Caco-2 (cell line): ENCODE data around the gene NPBWR2. TPM values are rescaled to one million over a fixed set of nuclear protein-coding genes. Genes with fewer than 3 reads are reported as not detected.

Experiments
- BruUV-seq: library from RNA; stranded (reverse); fragments of 400-500 nt; replicated peaks from 2 replicates; lab custom pipeline; 2021; lab: Mats Ljungman, UMichigan
- CTCF ChIA-PET: fragments of 300-600 bp; sonication (Branson Sonifier 250); formaldehyde crosslinking; loops from one replicate; lab custom pipeline; 2022; ENCODE audit warnings: antibody characterized with exemption; lab: Charles Lee
- POLR2A ChIA-PET: fragments of 300-600 bp; sonication (Branson Sonifier 250); formaldehyde crosslinking; loops from one replicate; lab custom pipeline; 2022; ENCODE audit warnings: antibody characterized with exemption; lab: Charles Lee
- DNase-seq, 2 experiments: peaks; one replicate each; pipeline versions ENCODE4 v3.0.0 to v3.0.0-alpha.2; 2020 to 2022
- H3K27me3 ChIP-seq: replicated peaks from 2 replicates; pipeline ENCODE4 v1.6.0; 2011; ENCODE audit warnings: low read length; ENCODE audit not compliant: control insufficient read depth, insufficient read depth
- H3K36me3 ChIP-seq: 2 replicates; pipeline ENCODE4 v1.5.1; 2011; ENCODE audit warnings: low read length; ENCODE audit not compliant: control insufficient read depth, insufficient read depth
- H3K4me1 ChIP-seq: fragments of 250-450 bp; sonication (Bioruptor Pico); 2 replicates; pipeline ENCODE4 v1.5.1; 2020; ENCODE audit warnings: mild to moderate bottlenecking
- H3K4me3 ChIP-seq: 2 replicates; pipeline ENCODE4 v1.5.1; 2011; ENCODE audit warnings: low read depth, mild to moderate bottlenecking, control low read depth, low read length
- H3K9me3 ChIP-seq: fragments of 250-450 bp; sonication (Bioruptor Pico); 2 replicates; pipeline ENCODE4 v1.5.1; 2020; ENCODE audit warnings: mild to moderate bottlenecking, moderate library complexity
- H3K27ac Mint-ChIP-seq: one replicate; pipeline ENCODE4 v1.8.0; 2022; ENCODE audit warnings: mixed read lengths; ENCODE audit not compliant: unreplicated experiment
- H3K27me3 Mint-ChIP-seq: one replicate; pipeline ENCODE4 v1.8.0; 2022; ENCODE audit warnings: mixed read lengths; ENCODE audit not compliant: insufficient read depth, unreplicated experiment
- H3K36me3 Mint-ChIP-seq: one replicate; pipeline ENCODE4 v1.8.0; 2022; ENCODE audit warnings: mild to moderate bottlenecking, mixed read lengths; ENCODE audit not compliant: insufficient read depth, unreplicated experiment
- H3K4me1 Mint-ChIP-seq: one replicate; pipeline ENCODE4 v1.8.0; 2022; ENCODE audit warnings: low read depth, mixed read lengths; ENCODE audit not compliant: unreplicated experiment
- H3K4me3 Mint-ChIP-seq: one replicate; pipeline ENCODE4 v1.8.0; 2022; ENCODE audit warnings: mild to moderate bottlenecking, moderate library complexity, mixed read lengths; ENCODE audit not compliant: unreplicated experiment
- H3K9me3 Mint-ChIP-seq: one replicate; pipeline ENCODE4 v1.8.0; 2022; ENCODE audit warnings: mixed read lengths; ENCODE audit not compliant: unreplicated experiment
- CTCF ChIP-seq, 2 experiments: fragments of 200-600 bp in 1 of 2; IDR thresholded peaks; 1 replicate in 1 of 2; 2 replicates in 1 of 2; pipeline versions ENCODE4 v1.5.1 to v1.8.0; 2011 to 2022; ENCODE audit warnings: antibody characterized with exemption in 1 of 2, control low read depth in 1 of 2, inconsistent platforms in 1 of 2, low read depth in 1 of 2, low read length in 1 of 2, mild to moderate bottlenecking in 1 of 2, moderate library complexity in 1 of 2; ENCODE audit not compliant: insufficient read depth in 1 of 2, severe bottlenecking in 1 of 2, unreplicated experiment in 1 of 2
- intact Hi-C: fragments of 100-400 bp; cut with micrococcal nuclease; formaldehyde crosslinking; loops from one replicate; pipeline ENCODE4 v1.10.0; 2022; ENCODE audit not compliant: unreplicated experiment
- total RNA-seq: library from RNA; stranded (reverse); gene quantifications from 2 replicates; pipeline ENCODE4 v1.2.3, GENCODE V29; 2022

NPBWR2 gene
- total RNA-seq, 1 experiment from 2014 or later: not detected

- H3K36me3 Mint-ChIP-seq: no peaks in the 10 kb centered on the region
- DNase-seq: peak in 1 of 2 experiments; percentile 32
- Histone ChIP-seq H3K36me3 (no peaks in the 10 kb centered on the region), H3K4me3 (no peak overlapping the region), H3K9me3 (peaks cover 23% of the 10 kb centered on the region), H3K4me1 (no peaks in the 10 kb centered on the region), H3K27me3 (no peaks in the 10 kb centered on the region; the same call in 1 of the 2 replicates)
- H3K9me3 Mint-ChIP-seq: peaks cover 18% of the 10 kb centered on the region
- ChIA-PET POLR2A (no interaction called here), CTCF (interaction anchor here (1.0 to 1.4 kb wide), 3 partner anchors 21 to 58 kb away, joined by 3 read pairs; no protein-coding TSS in a partner anchor)
- no peak for TF ChIP-seq CTCF (IDR thresholded peaks at IDR 0.05; ENCODE audit: insufficient read depth in 1 of 2, low read depth in 1 of 2, low read length in 1 of 2, severe bottlenecking in 1 of 2, unreplicated experiment in 1 of 2)
- no peak overlapping the region for H3K27ac Mint-ChIP-seq
- H3K4me3 Mint-ChIP-seq: no peak overlapping the region
- peaks cover 7% of the 10 kb centered on the region for H3K4me1 Mint-ChIP-seq
- H3K27me3 Mint-ChIP-seq: peaks cover 17% of the 10 kb centered on the region
- intact Hi-C loops: no loop called here
- no TSS peak for BruUV-seq
Observed at GRCh38 chr20:64140956-64141355, 33.6 kb upstream of the NPBWR2 start.

DNA sequence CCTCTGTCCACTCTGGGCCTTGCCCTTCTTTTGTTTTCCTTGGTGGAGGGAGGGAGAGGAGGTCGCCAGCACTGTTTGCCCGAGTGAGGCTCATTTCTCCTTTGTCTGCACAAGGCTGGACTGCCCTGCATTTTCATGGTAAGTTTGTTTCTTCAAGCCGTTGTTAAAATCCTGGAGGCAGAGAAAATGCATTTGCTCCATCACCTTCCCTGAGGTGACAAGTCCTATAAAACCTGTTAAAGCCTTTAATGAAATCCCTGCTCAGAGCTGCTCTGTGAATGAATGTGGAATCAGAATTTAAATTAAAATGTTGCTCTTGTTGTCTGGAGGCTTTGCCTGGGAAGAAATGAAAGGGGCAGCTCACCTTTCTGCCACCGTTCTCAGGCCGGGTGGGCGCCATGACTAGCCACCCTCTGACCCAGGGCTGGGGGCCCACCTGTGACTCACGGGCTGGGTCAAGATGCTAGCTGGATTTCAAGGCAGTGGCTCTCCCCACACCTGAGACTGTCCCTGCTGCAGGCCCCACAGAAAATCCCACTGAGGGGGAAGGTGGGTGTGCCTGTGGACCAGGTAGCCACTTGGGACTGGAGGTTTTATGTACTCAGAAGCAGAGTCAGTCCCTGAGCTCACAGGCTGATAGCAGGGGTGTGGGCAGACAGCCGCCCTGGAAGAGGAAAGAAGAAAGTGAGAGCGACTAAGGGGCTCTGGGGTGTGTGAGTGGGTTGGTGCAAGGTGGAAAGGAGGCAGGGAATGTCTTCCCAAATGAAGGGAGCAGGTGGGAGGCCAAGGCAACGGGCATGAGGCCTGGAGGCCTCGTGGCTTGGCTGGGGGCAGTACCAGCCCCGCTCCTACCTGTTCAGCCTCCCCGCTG lies 32.9 kb upstream of the NPBWR2 start:
- peaks cover 20% of the 10 kb centered on the region for H3K27me3 Mint-ChIP-seq
- no peak for TF ChIP-seq CTCF (IDR thresholded peaks at IDR 0.05; ENCODE audit: insufficient read depth in 1 of 2, low read depth in 1 of 2, low read length in 1 of 2, severe bottlenecking in 1 of 2, unreplicated experiment in 1 of 2)
- POLR2A ChIA-PET: no interaction called here

GRCh38 chr20:64139199-64140060 lies 32.1 kb upstream of the NPBWR2 start:
- H3K4me1 ChIP-seq: no peaks in the 10 kb centered on the region
- Mint-ChIP-seq H3K9me3 (peaks cover 6% of the 10 kb centered on the region), H3K4me1 (peaks cover 7% of the 10 kb centered on the region), H3K27ac (no peak overlapping the region), H3K4me3 (no peak overlapping the region), H3K36me3 (no peaks in the 10 kb centered on the region), H3K27me3 (peaks cover 23% of the 10 kb centered on the region)
- H3K9me3 ChIP-seq: peaks cover 8% of the 10 kb centered on the region; the same call in 1 of the 2 replicates
- intact Hi-C loops: no loop called here
- H3K4me3 ChIP-seq: no peak overlapping the region
- POLR2A ChIA-PET: no interaction called here
- peak in 1 of 2 experiments; percentile 42 for DNase-seq
- CTCF ChIA-PET: interaction anchor here (0.6 to 1.4 kb wide), 2 partner anchors 14 to 56 kb away, joined by 3 to 4 read pairs; no protein-coding TSS in a partner anchor
- no peak for TF ChIP-seq CTCF (IDR thresholded peaks at IDR 0.05; ENCODE audit: insufficient read depth in 1 of 2, low read depth in 1 of 2, low read length in 1 of 2, severe bottlenecking in 1 of 2, unreplicated experiment in 1 of 2)
- H3K36me3 ChIP-seq: no peaks in the 10 kb centered on the region
- no peaks in the 10 kb centered on the region; the same call in 1 of the 2 replicates for H3K27me3 ChIP-seq
- no TSS peak for BruUV-seq

More for the DNA sequence above, 32.9 kb upstream of the NPBWR2 start:
- Histone ChIP-seq H3K27me3 (no peaks in the 10 kb centered on the region; the same call in 1 of the 2 replicates), H3K36me3 (no peaks in the 10 kb centered on the region), H3K4me1 (no peaks in the 10 kb centered on the region), H3K9me3 (peaks cover 17% of the 10 kb centered on the region), H3K4me3 (no peak overlapping the region)
- Mint-ChIP-seq H3K9me3 (peaks cover 14% of the 10 kb centered on the region), H3K4me1 (peaks cover 7% of the 10 kb centered on the region), H3K27ac (no peak overlapping the region), H3K4me3 (no peak overlapping the region), H3K36me3 (no peaks in the 10 kb centered on the region)
- DNase-seq: peak in 1 of 2 experiments; percentile 34
- intact Hi-C loops: no loop called here
- no TSS peak for BruUV-seq
- CTCF ChIA-PET: interaction anchor here (1.4 kb wide), 1 partner anchor 57 kb away, joined by 3 read pairs; no protein-coding TSS in a partner anchor
